Stimulated activated CD4-positive, alpha-beta T cell treated with anti-CD3 and anti-CD28 coated beads, Interleukin-2, amount 100 ng/mL, for 48 hours (primary cell): ENCODE results near the gene IPO8.
"Not testable (repeated sequence)": the region's sequence is repeated elsewhere in the genome, so short reads cannot be mapped to it uniquely, and the experiment has no call there.

Experiments
- DNase-seq, 2 donors: peaks; one replicate each; pipeline ENCODE4 v3.0.0-alpha.2; 2020

Gene IPO8

DNA sequence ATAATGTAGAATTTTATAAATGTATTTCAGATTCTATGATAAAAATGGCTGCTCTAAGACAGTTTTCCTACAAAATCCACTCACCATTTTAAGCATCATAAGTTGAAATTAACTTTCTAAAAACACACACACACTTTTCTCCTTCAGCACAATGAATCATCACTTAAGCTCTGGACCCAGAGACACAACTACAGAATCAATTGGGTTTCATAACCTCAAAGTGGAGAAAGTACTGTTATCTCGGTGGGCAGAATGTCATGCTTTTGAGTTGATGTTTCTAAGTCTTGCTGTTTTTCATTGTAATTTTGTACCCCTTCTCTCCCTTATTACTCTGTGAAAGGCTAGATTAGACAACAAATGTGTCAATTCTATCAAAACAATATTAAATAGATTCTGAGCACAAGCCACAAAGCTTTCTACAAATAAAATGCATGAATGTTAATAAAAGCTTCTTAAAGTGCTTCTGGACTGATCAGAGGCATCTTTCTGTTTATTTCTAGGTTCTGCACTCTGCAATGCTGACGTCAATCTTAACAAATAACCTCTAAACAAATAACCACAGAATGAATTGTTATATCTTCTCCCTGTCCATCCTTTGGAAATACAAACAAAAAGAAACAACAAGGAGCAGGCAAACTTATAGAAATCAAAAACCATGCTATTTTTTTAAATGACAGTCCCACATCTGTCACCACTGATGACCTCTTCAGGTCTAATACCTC lies 8.2 kb downstream of the IPO8 start:
- DNase-seq = no peak

DNA sequence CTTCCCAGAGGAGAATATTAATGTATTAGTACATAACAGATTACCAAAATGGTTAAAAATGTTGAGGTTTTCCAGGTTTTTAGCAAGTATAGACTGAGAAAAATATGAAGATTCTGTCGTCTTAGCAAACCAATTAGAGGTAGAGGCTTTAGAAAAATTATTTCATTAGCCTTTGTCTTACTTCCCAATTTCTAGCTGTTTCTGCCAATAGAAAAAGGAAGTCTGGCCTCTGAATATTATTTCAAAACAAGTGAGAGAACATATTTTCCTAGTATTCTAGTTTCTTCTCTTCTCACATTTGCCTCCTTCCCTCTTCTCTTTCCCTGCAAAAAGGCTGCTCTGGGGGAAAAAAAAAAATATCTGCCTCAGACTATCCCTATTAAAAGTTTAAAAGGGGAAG lies 16.4 kb downstream of the IPO8 start:
- DNase-seq = no peak

DNA sequence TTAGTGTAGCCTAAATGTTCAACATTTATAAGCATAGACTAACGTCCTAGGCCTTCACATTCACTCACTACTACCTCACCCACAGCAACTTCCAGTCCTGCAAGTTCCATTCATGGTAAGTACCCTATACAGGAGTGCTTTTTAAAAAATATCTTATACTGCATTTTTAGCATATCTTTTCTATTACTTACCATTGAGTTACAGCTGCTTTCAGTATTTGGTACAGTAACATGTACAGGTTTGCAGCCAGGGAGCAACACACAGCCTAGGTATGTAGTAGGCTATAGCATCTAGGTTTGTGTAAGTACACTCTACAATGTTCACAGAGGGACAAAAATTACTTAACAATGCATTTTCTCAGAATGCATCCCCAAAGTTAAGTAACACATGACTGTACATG lies 17.4 kb downstream of the IPO8 start:
- DNase-seq = no peak

DNA sequence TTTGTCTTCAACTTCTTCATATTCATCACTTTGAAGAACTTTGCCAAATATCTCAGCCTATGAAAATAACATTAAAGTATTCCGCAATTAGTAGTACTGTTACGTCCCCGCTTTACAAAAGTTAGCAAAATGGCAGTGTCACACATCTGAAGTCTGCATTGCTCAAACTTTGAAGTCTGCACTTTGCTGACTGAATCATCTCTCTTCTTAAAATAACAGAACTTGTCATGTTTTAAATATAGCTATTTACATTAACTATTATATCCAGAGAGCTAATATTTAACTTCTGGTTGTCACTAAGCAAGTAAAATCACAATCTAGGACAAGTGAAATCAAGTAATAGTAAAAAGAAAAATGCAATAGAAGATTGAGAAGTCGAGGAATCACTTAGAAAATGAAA lies 34.5 kb downstream of the IPO8 start:
- no peak for DNase-seq

DNA sequence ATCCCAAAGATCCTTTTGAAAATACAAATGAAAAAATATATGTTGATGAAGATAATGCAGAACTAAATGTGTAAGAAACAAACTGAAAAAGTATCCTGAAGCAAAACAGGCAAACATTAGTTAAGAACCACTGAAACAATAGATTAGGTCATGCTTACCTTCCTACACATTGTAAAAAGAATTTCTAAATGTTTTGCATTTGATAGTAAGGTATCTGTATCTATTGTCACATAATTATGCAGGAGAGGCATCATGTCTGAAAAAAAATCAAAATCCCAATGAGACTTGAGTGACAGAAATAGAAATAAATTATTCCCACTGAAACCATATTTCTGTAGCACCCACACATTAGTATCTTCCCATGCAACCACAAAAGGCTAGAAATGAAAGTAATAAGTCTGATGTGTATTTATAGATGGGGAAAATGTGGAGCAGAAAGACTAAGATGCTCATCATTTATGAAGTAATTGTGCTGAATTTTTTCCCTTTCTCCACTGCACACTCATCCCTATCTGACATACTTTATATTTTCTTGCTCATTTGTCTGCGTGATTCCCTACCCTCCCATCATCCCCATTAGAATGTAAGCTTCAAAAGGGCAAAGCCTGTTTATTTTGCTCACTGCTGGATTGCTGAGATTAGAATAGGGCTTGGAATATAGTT lies 43.5 kb downstream of the IPO8 start:
- no peak for DNase-seq

DNA sequence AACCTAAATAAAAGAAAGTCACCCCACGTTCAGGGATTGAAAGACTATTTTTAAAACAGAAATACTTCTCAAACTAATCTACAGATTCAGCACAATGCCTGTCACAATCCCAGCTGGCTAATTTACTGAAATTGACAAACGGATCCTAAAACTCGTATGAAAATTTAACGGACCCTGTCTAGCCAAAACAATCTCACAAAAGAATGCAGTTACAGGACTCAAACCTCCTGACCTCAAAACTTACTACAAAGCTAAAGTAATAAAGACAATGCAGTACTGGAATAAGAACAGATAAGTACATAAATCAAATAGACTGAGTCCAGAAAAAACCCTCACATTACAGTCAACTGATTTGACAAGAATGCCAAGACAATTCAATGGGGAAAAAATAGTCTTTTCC lies 48.8 kb downstream of the IPO8 start:
- no peak for DNase-seq

DNA sequence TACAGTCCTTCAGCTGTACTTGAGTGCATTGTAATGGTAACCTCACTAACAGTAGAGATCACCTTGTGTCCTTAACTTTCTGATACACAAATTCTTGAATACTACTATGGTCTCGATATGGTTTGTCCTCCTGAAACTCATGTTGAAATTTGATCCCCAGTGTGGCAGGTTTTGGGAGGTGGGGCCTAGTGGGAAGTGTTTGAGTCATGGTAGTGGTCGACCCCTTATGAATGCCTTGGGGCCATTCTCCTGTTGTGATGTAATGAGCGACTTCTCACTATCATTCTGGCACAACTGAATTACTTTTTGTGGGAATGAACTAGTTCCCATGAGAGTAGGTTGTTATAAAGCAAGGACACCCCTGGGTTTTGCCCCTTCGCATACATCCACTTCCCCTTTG lies 52.3 kb downstream of the IPO8 start:
- DNase-seq = no peak

DNA sequence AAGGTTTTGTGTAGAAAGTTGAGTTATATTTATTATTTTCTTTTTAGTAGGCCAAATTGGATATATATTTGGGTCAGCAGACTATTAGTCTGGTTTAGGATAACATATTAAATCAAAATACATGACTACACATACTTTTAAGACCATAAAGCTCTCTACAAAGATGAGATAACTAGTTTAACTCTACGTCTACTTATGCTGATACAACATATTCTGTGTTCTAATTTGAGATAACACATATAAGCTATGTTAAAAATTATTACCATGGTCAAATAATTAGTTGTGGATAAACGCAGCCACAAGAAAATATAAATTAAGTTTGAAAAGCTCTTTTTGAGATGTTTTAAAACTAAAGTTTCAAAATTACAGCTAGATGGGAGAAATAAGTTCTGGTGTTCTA lies 55.3 kb downstream of the IPO8 start:
- DNase-seq = no peak

DNA sequence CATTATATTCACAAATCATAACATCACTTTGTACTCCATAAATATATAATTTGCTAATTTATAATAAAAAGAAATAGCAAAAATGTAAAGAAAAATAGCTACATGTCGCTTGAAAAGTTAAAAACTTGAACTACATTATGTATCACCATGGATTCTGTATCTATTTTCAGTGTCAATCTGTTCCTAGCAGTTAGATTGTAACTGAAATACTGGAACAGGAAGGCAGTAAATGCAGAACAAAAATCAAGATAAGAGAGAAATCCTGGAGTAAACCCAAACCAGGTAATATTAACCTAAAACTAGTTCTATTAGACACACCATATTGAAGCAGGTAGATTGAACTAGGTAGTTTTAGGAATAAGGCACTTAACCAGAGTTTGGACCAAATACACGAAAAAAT lies 60.3 kb downstream of the IPO8 start:
- no peak for DNase-seq

DNA sequence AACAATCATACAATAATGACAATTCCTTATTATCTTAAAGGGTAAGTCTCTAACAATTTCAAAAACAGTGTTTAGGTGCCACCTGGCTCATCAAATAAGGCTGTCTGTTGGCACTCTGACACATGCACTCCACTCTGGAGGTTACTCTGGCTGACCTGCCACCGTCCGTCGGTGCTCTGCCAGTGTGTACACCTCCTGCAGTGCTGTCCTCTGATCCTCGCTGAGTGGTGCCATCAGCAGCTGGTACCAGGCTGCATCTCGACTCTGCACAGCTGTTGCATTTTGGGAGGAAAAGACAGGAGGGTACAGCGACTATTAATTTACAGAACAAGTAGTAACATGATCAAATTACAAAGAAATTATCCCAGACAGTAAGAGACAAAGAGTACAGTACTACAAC lies 63.9 kb downstream of the IPO8 start:
- no peak for DNase-seq

DNA sequence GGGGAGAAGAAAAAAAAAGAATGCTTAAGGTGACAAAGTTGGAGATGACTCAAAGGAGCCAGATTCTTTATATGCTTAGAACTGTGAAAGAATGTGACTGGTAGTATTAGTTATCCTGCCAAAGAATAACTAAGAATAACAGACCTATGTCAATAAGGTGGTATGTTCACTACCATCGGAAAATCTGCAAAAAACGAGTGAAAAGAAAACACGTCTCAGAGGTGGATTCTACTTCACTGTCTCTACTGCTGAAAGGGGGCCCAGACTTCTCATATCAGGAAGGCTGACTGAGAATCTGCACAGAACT lies 64.7 kb downstream of the IPO8 start:
- no peak for DNase-seq

DNA sequence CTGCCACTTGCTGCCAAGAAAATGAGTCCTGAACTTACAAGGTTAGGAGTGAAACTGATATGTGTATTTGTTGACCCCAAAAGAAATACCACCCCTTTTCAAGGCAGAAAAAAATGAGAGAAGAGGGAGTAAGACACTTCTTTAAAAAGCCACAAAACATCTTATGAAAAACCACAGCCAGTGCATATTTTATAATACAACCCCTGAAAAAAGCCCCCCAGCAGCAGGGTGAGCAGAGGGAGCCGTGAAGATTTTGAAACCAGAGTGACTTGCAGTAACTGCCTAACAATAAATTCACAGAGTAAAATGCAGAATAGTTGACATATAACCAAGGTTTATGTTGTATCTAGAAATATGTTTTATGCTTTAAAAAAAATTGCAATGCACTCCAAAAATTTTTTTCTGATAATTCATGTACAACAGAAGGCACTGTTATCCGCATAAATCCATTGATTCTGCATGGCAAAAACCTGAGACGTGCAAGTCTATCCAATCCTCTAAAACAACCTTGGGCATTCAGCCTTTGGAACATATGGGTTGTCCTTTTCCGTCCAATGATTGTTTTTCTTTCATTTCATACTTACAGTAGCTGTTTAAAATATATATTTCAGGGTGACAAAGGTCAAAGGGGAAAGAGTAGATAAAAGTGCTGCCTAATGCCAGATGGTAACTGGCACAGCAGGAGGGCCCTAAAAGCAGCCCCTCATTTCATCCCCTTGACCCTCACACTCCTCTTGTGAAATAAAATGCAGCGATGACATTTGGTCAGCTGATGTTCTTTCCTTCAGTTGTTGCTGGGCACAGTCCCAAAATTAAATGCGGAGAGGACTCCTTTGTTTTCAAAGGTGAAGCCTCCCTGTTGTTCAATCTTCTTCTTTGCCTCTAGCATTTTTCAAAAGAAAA lies 65.3 kb downstream of the IPO8 start:
- no peak for DNase-seq

DNA sequence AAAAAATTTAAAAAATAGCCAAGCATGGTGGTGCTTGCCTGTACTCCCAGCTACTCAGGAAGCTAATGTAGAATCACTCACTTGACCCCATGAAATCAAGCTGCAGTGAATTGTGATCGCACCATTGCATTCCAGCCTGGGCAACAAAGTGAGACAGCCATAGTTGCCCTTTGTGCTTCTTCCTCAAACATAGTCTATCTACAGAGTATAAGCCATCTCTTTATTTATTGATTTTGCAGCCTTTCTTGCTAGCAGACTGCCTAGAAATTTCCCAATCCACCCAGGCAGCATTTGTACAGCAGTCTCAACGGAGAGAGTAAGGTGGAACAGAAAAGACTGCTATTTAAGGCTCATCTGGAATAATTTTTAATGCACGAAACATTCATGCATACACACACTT lies 68.8 kb downstream of the IPO8 start:
- no peak for DNase-seq

DNA sequence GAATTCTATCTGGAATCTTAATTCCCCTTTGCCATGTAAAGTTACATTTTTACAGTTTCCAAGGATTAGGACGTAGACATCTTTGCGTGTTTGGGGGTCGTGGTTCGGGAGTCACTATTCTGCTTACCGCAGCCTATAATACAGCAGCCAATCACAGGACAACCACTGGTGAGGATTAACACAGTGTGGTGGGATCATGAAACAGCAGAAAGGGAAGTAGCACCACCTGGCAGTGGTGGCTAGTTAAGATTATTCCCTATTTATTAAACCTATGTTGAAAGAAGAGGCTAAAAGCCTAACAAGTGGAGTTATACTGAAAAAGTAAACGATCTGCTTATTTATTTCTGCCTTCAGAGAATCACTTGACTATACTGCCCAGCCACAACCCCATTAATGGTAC lies 71.7 kb downstream of the IPO8 start:
- DNase-seq = no peak

DNA sequence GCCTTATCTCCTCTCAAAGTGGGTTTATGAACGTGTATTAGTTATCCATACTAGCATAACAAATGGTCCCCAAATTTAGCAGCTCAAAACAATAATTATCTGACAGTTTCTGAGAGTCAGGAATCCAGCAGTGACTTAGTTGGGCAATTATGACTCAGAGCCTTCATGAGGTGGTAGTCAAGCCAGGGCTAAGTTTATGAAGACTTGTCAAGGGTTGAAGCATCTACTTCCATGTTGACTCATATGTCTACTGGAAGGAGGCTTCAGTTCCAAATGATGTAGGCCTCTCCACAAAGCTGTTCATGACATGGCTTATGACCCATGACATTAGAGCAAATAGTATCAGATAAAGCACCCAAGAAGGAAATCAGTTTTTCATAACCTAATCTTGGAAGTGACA lies 73.2 kb downstream of the IPO8 start:
- no peak for DNase-seq

DNA sequence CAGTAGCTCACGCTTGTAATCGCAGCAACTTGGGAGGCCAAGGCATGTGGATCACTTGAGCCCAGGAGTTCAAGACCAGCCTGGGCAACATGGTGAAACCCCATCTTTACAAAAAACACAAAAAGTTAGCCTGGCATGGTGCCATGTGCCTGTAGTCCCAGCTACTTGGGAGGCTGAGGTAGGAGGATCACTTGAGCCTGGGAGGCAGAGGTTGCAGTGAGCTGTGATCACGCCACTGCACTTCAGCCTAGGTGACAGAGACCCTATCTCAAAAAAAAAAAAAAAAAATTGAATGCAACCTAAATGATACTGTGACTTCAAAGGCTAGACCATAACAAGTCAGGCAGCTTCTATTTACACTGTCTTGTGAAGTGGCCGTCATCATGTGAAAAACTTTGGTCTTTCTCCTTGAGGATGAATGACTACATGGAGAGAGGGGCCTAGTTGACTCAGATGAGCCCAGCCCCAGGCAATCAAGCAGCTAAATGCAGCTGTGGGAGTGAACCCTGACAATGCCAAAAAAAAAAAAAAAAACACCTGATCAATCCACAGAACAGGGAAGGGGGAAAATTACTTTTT lies 73.9 kb downstream of the IPO8 start:
- not testable (repeated sequence) for DNase-seq

DNA sequence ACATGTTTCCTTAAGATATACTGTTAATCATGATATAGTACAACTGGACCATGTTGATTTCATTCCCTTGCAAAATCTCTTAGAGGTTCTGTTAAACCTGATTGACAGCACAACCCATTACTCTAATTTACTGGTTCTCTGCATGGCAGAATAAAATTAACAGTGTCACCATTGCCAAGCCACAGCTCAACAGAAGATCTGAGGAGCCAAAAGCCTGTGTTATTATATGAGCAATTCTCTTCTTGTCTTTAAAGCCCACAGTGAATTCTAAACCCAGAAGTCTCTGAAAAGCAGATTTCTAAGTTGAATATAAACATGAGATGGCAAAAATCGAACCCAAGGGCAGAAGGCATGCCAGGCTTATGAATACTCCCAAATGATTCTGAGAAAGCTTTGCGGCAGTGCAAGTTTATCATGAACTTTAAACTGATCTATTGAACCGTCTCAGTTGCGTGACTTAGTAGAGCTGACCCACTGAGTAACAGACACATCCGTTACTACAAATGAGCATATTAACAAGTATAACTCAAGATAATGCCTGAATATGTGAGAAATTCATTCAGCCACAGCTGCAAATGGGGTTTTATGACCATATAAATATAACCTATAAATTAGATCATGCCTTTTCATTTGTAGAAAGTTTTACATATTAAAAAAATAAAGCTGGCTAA lies 78.2 kb downstream of the IPO8 start:
- DNase-seq = no peak

DNA sequence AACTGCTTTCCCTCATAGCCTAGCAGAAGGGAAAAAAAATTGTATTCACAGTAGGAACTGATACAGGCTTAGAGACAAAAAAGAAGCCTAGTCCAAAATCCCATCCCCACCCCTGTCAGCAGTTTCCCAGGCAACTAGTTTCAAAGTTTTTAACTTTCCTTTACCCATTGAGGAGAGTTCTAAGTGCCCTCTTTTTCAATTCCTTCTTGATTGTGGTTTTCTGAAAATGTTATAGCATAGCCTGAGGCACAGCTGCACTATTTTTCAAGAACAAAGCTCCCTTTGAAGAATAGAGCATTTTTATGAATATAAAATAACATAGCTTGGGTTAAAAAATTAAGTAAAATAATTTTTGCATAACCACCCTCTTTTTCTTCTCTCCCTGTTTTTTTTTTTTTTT lies 81.6 kb downstream of the IPO8 start:
- DNase-seq = no peak

DNA sequence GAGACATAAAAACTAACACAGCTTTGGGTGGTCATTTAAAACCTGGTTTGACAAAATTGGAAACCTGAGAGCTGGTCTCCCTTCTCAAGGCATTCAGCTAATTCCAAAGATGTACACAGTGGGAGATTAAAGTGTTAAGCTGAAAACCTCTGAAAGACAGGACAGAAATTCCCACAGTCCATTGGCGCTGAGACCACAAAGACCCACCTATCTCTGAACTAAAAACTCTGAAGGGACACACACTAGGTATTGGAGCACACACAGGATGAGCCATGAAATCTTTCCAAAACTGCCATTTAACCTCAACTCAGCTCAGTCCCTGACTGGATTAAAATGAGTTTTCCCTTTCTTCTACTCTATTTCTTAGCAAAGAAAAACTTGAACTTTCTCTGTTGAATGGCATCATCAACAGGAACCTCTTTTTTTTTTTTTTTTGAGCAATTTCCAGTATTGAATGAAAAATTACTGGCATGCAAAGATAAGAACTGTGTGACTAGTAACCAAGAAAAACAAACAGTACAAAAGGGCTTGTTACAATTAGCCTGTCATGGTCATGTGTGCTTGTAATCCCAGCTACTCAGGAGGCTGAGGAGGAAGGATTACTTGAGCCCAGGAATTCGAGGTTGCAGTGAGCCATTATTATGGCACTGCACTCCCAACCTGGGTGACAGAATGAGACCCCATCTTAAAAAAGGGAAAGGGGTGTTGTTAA lies 82.4 kb downstream of the IPO8 start:
- no peak for DNase-seq

DNA sequence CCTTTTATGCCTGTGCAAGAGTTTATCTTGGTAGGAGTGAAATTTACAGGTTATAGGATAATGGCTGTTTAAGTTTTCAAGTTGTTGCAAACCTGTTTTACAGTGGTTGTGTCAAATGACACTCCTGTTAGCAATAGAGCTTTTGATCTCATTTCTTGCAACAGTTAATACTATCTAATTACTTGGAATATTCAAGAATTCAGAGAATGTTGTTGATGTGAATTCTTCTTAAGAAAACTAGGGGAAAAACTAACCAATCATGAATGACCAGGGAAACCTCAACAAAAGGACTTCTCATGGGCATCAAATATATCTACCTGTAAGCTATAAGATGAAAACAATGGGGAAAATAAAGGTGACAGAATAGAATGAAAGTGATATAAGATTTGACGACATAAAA lies 85.0 kb downstream of the IPO8 start:
- DNase-seq = no peak

DNA sequence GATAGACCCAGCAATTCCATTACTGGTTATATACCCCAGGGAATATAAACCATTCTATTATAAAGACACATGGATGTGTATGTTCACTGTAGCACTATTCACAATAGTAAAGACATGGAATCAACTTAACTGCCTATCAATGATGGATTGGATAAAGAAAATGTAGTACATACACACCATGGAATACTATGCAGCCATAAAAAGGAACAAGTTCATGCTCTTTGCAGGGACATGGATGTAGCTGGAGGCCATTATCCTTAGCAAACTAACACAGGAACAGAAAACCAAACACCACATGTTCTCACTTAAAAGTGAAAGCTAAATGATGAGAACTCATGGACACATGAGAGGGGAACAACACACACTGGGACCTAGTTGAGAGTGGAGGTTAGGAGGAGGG lies 85.8 kb downstream of the IPO8 start:
- DNase-seq = not testable (repeated sequence)

DNA sequence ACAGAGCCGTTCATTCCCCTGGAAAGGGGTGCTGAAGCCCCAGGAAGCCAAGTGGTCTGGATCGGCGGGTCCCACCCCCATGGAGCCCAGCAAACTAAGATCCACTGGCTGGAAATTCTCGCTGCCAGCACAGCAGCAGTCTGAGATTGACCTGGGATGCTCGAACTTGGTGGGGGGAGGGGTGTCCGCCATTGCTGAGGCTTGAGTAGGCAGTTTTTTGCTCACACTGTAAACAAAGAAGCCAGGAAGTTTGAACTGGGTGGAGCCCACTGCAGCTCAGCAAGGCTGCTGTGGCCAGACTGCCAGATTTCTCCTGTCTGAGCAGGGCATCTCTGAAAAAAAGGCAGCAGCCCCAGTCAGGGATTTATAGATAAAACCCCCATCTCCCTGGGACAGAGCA lies 91.4 kb downstream of the IPO8 start:
- DNase-seq = not testable (repeated sequence)

DNA sequence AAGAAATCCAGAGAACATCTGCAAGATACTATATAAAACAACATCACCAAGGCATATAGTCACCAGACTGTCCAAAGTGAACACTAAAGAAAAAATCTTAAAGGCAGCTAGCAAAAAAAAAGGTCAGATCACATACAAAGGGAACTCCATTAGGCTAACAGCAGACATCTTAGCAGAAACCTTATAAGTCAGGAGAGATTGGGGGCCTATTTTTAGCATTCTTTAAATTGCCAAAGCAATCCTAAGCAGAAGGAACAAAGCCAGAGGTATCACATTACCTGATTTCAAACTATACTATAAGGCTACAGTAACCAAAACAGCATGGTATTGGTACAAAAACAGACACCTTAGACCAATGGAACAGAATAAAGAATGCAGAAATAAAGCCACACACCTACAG lies 92.5 kb downstream of the IPO8 start:
- DNase-seq = no peak
